Measurements from ENCODE around the gene NFASC.

GRCh38 chr1:204858363-204858821 lies 12.3 kb upstream of the NFASC start:
- TF ChIP-seq CTCF (IDR thresholded peaks at IDR 0.05) (no peak), POLR2AphosphoS5 (IDR thresholded peaks at IDR 0.05; ENCODE audit: low read depth, low read length) (no peak), REST (IDR thresholded peaks at IDR 0.05; ENCODE audit: insufficient read depth in 1 of 2, low read depth in 2 of 2, low read length in 1 of 2) (no peak), TCF7L2 (IDR thresholded peaks at IDR 0.05; ENCODE audit: low read depth, low read length) (no peak)
